Activated CD4-positive, CD25-positive, alpha-beta regulatory T cell treated with anti-CD3 and anti-CD28 coated beads, Interleukin-2, amount 50 U/mL, for 16 hours (primary cell): ENCODE data around the gene RSU1.
"Not testable (repeated sequence)": the region's sequence is repeated elsewhere in the genome, so short reads cannot be mapped to it uniquely, and the experiment has no call there.

Source experiments
- DNase-seq: peaks from one replicate; pipeline ENCODE4 v3.0.0-alpha.2; 2020; ENCODE audit warnings: low read depth, low spot score

Gene RSU1

GRCh38 chr10:16817125-16818019 is at the start of gene RSU1:
Gene RSU1 (minus strand): TSS chr10:16817424. CDS start chr10:16817081, 343 bp downstream.
- peak; percentile 100 for DNase-seq

GRCh38 chr10:16866541-16867275 is 49.5 kb upstream of the RSU1 start:
- DNase-seq = no peak

- no peak for DNase-seq
Observed at GRCh38 chr10:16865766-16866165, 48.5 kb upstream of the RSU1 start.

- no peak for DNase-seq
Observed at GRCh38 chr10:16863766-16864165, 46.5 kb upstream of the RSU1 start.

GRCh38 chr10:16857419-16857818 is 40.2 kb upstream of the RSU1 start:
- DNase-seq = no peak

GRCh38 chr10:16856567-16856966 is 39.3 kb upstream of the RSU1 start:
- DNase-seq = no peak

- DNase-seq = no peak
Observed at GRCh38 chr10:16856092-16856491, 38.9 kb upstream of the RSU1 start.

- DNase-seq = no peak
Observed at GRCh38 chr10:16854623-16855022, 37.4 kb upstream of the RSU1 start.

GRCh38 chr10:16853809-16854208 is 36.6 kb upstream of the RSU1 start:
- no peak for DNase-seq

- no peak for DNase-seq
Observed at GRCh38 chr10:16853201-16853600, 36.0 kb upstream of the RSU1 start.

GRCh38 chr10:16852624-16853023 is 35.4 kb upstream of the RSU1 start:
- DNase-seq = no peak

- no peak for DNase-seq
Observed at GRCh38 chr10:16848562-16849154, 31.4 kb upstream of the RSU1 start.

GRCh38 chr10:16847644-16848043 is 30.4 kb upstream of the RSU1 start:
- DNase-seq = no peak

- DNase-seq = no peak
Observed at GRCh38 chr10:16845248-16845647, 28.0 kb upstream of the RSU1 start.

GRCh38 chr10:16843252-16843870 is 26.1 kb upstream of the RSU1 start:
- DNase-seq = no peak

- no peak for DNase-seq
Observed at GRCh38 chr10:16835228-16835627, 18.0 kb upstream of the RSU1 start.

- no peak for DNase-seq
Observed at GRCh38 chr10:16832351-16833080, 15.3 kb upstream of the RSU1 start.

- DNase-seq = no peak
Observed at GRCh38 chr10:16828701-16829175, 11.5 kb upstream of the RSU1 start.

GRCh38 chr10:16828114-16828568 is 10.9 kb upstream of the RSU1 start:
- peak; percentile 42 for DNase-seq

GRCh38 chr10:16827474-16827873 is 10.2 kb upstream of the RSU1 start:
- DNase-seq = not testable (repeated sequence)
